ENCODE results near the gene ATAD2B. TPM values are rescaled to one million over a fixed set of nuclear protein-coding genes. Genes with fewer than 3 reads are reported as not detected.

ATAD2B gene
- total RNA-seq, 1 donor from 2014 or later = 24.0 TPM

- Histone ChIP-seq H3K9me3 (no peaks in the 10 kb centered on the region), H3K36me3 (peaks cover 22% of the 10 kb centered on the region), H3K4me3 (no peak overlapping the region), H3K27ac (no peak overlapping the region), H3K27me3 (no peaks in the 10 kb centered on the region), H3K4me1 (peaks cover 6% of the 10 kb centered on the region)
- DNase-seq (no peak), ATAC-seq (no peak)
- intact Hi-C loops (cut with DNase I) = no loop called here
- no peak for TF ChIP-seq CTCF (IDR thresholded peaks at IDR 0.05)
These were observed 120.7 kb downstream of the ATAD2B start for GRCh38 chr2:23806201-23806600.

DNA sequence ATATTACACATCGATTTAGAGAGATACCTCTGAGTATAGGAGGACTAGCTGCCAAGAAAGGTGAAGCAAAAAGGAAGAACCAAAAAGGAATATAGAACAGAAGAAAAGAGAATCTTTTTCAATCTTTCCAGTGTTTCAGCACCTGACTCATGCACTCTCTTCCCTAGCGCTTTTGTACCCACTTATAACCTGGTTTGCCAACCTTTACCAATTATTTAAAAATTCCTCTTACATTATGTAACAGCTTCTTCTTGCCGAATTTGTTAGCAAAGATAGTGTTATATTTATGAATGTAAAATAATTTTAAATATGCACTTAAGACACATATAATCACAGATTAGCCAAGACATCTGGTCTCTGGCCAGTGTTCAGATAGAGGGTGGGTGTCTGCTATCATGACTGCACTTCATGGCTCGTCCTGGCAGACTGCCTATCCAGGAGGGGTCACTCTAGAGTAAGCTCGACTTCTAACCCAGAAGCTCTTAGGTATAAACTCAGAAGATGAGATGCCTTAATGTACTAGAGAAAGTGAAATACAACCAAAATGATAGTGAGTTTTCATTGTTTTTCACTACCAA is 122.9 kb downstream of the ATAD2B start:
- peaks cover 6% of the 10 kb centered on the region for H3K4me1 ChIP-seq
- H3K27ac ChIP-seq = no peak overlapping the region
- peaks cover 13% of the 10 kb centered on the region for H3K36me3 ChIP-seq
- H3K27me3 ChIP-seq = no peaks in the 10 kb centered on the region
- intact Hi-C loops (cut with DNase I) = no loop called here
- H3K4me3 ChIP-seq = no peak overlapping the region
- DNase-seq (peak; percentile 71), ATAC-seq (peak; percentile 77)
- H3K9me3 ChIP-seq = no peaks in the 10 kb centered on the region
- TF ChIP-seq CTCF (IDR thresholded peaks at IDR 0.05) = peak; percentile 28

DNA sequence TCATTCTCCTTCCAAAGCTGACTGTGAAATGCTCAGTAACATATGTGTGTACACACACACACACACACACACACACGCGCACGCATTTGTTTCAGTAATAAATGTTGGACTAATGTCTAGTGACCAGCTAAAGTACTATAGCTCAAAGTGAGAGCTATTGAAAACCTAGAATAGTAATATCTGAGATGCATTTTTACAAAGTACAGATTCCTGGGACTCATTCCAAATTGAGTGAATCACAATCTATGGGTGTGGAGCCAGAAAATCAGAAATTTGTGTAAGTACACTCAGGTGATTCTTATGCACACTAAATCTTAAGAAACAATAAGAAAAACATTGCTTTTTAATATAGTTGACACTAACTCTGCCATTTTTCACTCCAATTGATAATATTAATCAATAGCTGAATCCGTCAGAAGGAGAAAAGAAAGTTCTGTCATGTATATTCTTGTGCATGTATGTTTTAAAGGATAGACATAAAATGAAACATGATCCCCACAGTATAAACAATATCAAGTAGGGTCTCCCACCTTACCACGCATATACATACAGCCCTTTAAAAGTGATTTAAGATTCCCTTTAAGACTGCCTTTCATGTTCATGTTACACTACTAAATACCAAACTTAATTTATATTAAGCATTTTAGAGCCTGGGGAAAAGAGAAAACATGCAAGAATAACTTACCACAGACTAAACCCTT is 123.5 kb downstream of the ATAD2B start:
- intact Hi-C loops (cut with DNase I) = no loop called here
- Histone ChIP-seq H3K27ac (no peak overlapping the region), H3K27me3 (no peaks in the 10 kb centered on the region), H3K9me3 (no peaks in the 10 kb centered on the region), H3K4me1 (peaks cover 6% of the 10 kb centered on the region), H3K4me3 (no peak overlapping the region), H3K36me3 (peaks cover 9% of the 10 kb centered on the region)
- ATAC-seq = no peak
- no peak for TF ChIP-seq CTCF (IDR thresholded peaks at IDR 0.05)
- DNase-seq = no peak

DNA sequence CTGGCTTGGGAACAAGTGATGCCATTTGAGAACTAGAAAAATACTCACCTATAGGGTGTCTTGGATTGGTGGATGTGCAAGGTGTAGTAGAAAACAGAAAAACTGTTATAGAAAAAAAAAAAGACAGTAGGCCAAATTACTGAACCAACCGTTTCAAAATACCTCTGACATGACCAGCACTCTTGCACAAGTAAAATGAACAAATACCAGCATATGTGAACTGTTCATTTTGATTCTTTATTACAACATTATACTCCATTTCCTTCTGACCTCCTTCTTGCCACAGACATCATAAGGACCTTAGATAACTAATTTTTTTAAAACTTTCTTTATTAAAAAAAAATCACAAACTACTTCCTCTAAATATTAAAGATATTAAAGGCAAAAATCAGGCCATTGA is 125.5 kb downstream of the ATAD2B start:
- intact Hi-C loops (cut with DNase I) = no loop called here
- ATAC-seq (no peak), DNase-seq (no peak)
- no peak overlapping the region for H3K27ac ChIP-seq
- peaks cover 6% of the 10 kb centered on the region for H3K4me1 ChIP-seq
- H3K27me3 ChIP-seq = no peaks in the 10 kb centered on the region
- no peaks in the 10 kb centered on the region for H3K9me3 ChIP-seq
- TF ChIP-seq CTCF (IDR thresholded peaks at IDR 0.05) = no peak
- peaks cover 14% of the 10 kb centered on the region for H3K36me3 ChIP-seq
- H3K4me3 ChIP-seq = no peak overlapping the region

DNA sequence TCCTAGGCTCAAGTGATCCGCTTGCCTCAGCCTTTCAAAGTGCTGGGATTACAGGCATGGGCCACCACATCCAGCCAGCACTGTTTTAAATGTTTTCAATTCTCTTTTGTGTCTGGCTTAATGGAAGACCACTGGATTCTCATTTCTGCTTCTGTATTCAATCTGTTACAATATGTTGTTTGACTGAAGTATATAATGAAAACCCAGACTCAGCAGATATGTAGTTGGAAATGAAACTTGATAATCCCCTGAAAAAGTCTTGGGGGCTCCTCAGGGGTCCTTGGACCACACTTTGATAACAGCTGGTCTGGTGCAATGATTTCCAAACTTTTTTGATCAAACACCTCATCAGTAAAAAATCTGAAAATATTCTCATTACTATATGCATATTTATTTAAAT is 132.7 kb downstream of the ATAD2B start:
- Histone ChIP-seq H3K36me3 (peaks cover 20% of the 10 kb centered on the region), H3K27ac (no peak overlapping the region), H3K4me3 (no peak overlapping the region), H3K27me3 (no peaks in the 10 kb centered on the region), H3K9me3 (no peaks in the 10 kb centered on the region), H3K4me1 (no peaks in the 10 kb centered on the region)
- intact Hi-C loops (cut with DNase I) = no loop called here
- TF ChIP-seq CTCF (IDR thresholded peaks at IDR 0.05) = no peak
- DNase-seq = no peak
- no peak for ATAC-seq
